HepG2 (cell line): ENCODE results near the gene RNMT. TPM values are rescaled to one million over a fixed set of nuclear protein-coding genes. Genes with fewer than 3 reads are reported as not detected.

Experiments
- ATAC-seq: fragments of 200-7000 bp; cut with Tn5 transposase; 3 replicates; pipeline ENCODE4 v1.9.1; 2020; ENCODE audit warnings: mild to moderate bottlenecking, moderate library complexity
- BruUV-seq: library from RNA; stranded (reverse); fragments of 400-500 nt; replicated peaks from 2 replicates; lab custom pipeline; 2021; lab: Mats Ljungman, UMichigan
- CTCF ChIA-PET: fragments of 300-600 bp; formaldehyde crosslinking; extraction: SDS; loops from one replicate; lab custom pipeline; 2021; ENCODE audit warnings: low total read pairs, inconsistent platforms, low intra/inter-chr PET ratio; lab: Yijun Ruan, JAX
- POLR2A ChIA-PET: fragments of 350-600 bp; sonication (Branson Sonifier 250); formaldehyde crosslinking; loops from one replicate; lab custom pipeline; 2020; ENCODE audit warnings: antibody characterized with exemption, inconsistent platforms; lab: Yijun Ruan, JAX
- DNase-seq: peaks from one replicate; pipeline ENCODE4 v3.0.0-alpha.2; 2015; ENCODE audit warnings: low spot score
- FAIRE-seq: peaks from 3 replicates; lab custom pipeline; 2011; peaks lifted over from hg19 to GRCh38; lab: Jason Lieb, UNC
- H2AFZ ChIP-seq: one replicate; pipeline ENCODE4 v1.6.1; 2011; ENCODE audit warnings: low read length, inconsistent platforms
- H3K27ac ChIP-seq: fragments of 300-600 bp; 3 replicates; pipeline ENCODE4 v1.8.0; 2011; ENCODE audit warnings: mixed run types, mild to moderate bottlenecking, mixed read lengths, low read length, inconsistent platforms; ENCODE audit not compliant: insufficient read depth; ENCODE audit errors: extremely low read length
- H3K27me3 ChIP-seq, 2 experiments: fragments of 200-600 bp in 1 of 2; 2 replicates in 1 of 2; 3 replicates in 1 of 2; pipeline versions ENCODE4 v1.6.0 to v1.8.0; 2011; ENCODE audit warnings: low read length in 2 of 2, mild to moderate bottlenecking in 2 of 2, moderate library complexity in 2 of 2, inconsistent platforms in 1 of 2; ENCODE audit not compliant: insufficient read depth in 2 of 2, control insufficient read depth in 1 of 2
- H3K36me3 ChIP-seq, 2 experiments: fragments of 200-600 bp in 1 of 2; replicated peaks in 1 of 2; 2 replicates in 1 of 2; 3 replicates in 1 of 2; pipeline versions ENCODE4 v1.5.1 to v1.8.0; 2011; ENCODE audit warnings: low read length in 2 of 2, inconsistent platforms in 1 of 2; ENCODE audit not compliant: insufficient read depth in 2 of 2, control insufficient read depth in 1 of 2
- H3K4me1 ChIP-seq: 2 replicates; pipeline ENCODE4 v1.5.1; 2012; ENCODE audit warnings: low read length, inconsistent platforms; ENCODE audit not compliant: insufficient read depth
- H3K4me2 ChIP-seq: 2 replicates; pipeline ENCODE4 v1.6.0; 2011; ENCODE audit warnings: low read depth, low read length, inconsistent platforms
- H3K4me3 ChIP-seq, 3 experiments: fragments of 200-600 bp in 1 of 3; sonication (generic), shearing (Covaris generic) in 1 of 3; replicated peaks in 1 of 3; 2 replicates each; pipeline ENCODE4 v1.5.1; 2011 to 2016; ENCODE audit warnings: low read length in 3 of 3, inconsistent platforms in 2 of 3, low read depth in 2 of 3, mild to moderate bottlenecking in 2 of 3, control low read depth in 1 of 3, mixed read lengths in 1 of 3; ENCODE audit not compliant: insufficient read depth in 1 of 3
- H3K79me2 ChIP-seq: one replicate; pipeline ENCODE4 v1.6.1; 2011; ENCODE audit warnings: low read length, inconsistent platforms; ENCODE audit not compliant: insufficient read depth
- H3K9ac ChIP-seq: 2 replicates; pipeline ENCODE4 v1.6.0; 2011; ENCODE audit warnings: mild to moderate bottlenecking, low read depth, low read length, inconsistent platforms; ENCODE audit not compliant: insufficient read depth
- H3K9me3 ChIP-seq: 2 replicates; pipeline ENCODE4 v1.5.1; 2012; ENCODE audit warnings: mild to moderate bottlenecking, low read length
- H4K20me1 ChIP-seq: 2 replicates; pipeline ENCODE4 v1.6.0; 2011; ENCODE audit warnings: inconsistent platforms, mild to moderate bottlenecking, low read length, moderate library complexity; ENCODE audit not compliant: insufficient read depth
- CEBPG ChIP-seq: IDR thresholded peaks from 2 replicates; pipeline ENCODE4 v1.6.1; 2016
- ELK4 ChIP-seq: sonication (generic); formaldehyde crosslinking; IDR thresholded peaks from 2 replicates; pipeline ENCODE4 v1.9.0; 2021; ENCODE audit warnings: missing genetic modification reagents, borderline replicate concordance
- HNRNPK ChIP-seq: fragments of 200-400 bp; formaldehyde crosslinking; IDR thresholded peaks from 2 replicates; pipeline ENCODE4 v1.6.1; 2018; ENCODE audit warnings: low read length, low read depth, moderate library complexity, mild to moderate bottlenecking; ENCODE audit not compliant: poor library complexity, severe bottlenecking
- KLF11 ChIP-seq: IDR thresholded peaks from 2 replicates; pipeline ENCODE4 v1.6.1; 2016; ENCODE audit warnings: missing compliant biosample characterization
- PBX3 ChIP-seq: sonication (generic); formaldehyde crosslinking; IDR thresholded peaks from 2 replicates; pipeline ENCODE4 v1.8.1; 2023; ENCODE audit warnings: missing genetic modification reagents, inconsistent platforms, borderline replicate concordance
- WGBS: methylation state at CpG from one replicate; pipeline ENCODE4 v1.1.6; 2017; ENCODE audit warnings: low lambda C conversion rate; 5-methylcytosine and 5-hydroxymethylcytosine counted together
- in situ Hi-C: cut with HindIII; loops from 2 replicates; pipeline ENCODE4 v1.10.0; 2017; ENCODE audit warnings: low pct_unique_long_range_greater_than_20kb; ENCODE audit not compliant: extremely low pct_ligation_motif_present
- intact Hi-C: fragments of 100-400 bp; cut with micrococcal nuclease; formaldehyde crosslinking; loops from one replicate; pipeline ENCODE4 v1.10.0; 2022; ENCODE audit not compliant: unreplicated experiment
- polyA plus RNA-seq, 8 experiments: library from polyadenylated mRNA; depleted of rRNA in 3 of 8; stranded (reverse) in 7 of 8; unstranded in 1 of 8; fragments of >200 nt; fragmentation: Illumina TruSeq in 4 of 8; extraction: Trizol in 4 of 8; gene quantifications; 2 replicates each; pipeline versions ENCODE4 v1.2.1 to v1.2.3, GENCODE V29; 2011 to 2016; ENCODE audit warnings: low read depth in 4 of 8, missing spikeins in 1 of 8, mixed read lengths in 1 of 8; ENCODE audit not compliant: insufficient read depth in 1 of 8
- total RNA-seq, 5 experiments: library from RNA; depleted of rRNA; stranded (reverse); fragments of >200 nt; fragmentation: Illumina TruSeq; extraction: Trizol; gene quantifications; 2 replicates each; pipeline ENCODE4 v1.2.3, GENCODE V29; 2016; ENCODE audit warnings: low read depth in 1 of 5

RNMT gene
- total and polyA plus RNA-seq, 2 of the 13 experiments (the other 11 are each of a cell fraction or from before 2014, with no cell fraction given), result 22.9 to 24.4 TPM

- FAIRE-seq (no peak), ATAC-seq (no peak), DNase-seq (no peak)
- H3K9ac ChIP-seq, result no peak overlapping the region
- 89% methylated on average over 4 of the region's 4 CpGs for WGBS
- H2AFZ ChIP-seq, result no peak overlapping the region
- POLR2A ChIA-PET, result no interaction called here
- intact Hi-C loops (loop anchor here (10.0 kb wide), 2 partner anchors 382 to 502 kb away; partner anchors contain the start of gene LDLRAD4), in situ Hi-C loops (no loop called here)
- peaks cover 8% of the 10 kb centered on the region for H3K9me3 ChIP-seq
- no peak for TF ChIP-seq CEBPG (CRISPR knock-in tag)
- no peak for TF ChIP-seq HNRNPK
- no TSS peak for BruUV-seq
- no peaks in the 10 kb centered on the region for H3K27me3 ChIP-seq
- H3K4me3 ChIP-seq, result no peak overlapping the region
- H4K20me1 ChIP-seq, result peaks cover 67% of the 10 kb centered on the region
- H3K4me1 ChIP-seq, result peaks cover 74% of the 10 kb centered on the region
- H3K36me3 ChIP-seq, result peaks cover 1 to 19% of the 10 kb centered on the region in 2 experiments; a peak in 1 of 5 replicates
- peaks cover 99% of the 10 kb centered on the region for H3K79me2 ChIP-seq
- CTCF ChIA-PET, result no interaction called here
- no peak overlapping the region for H3K4me2 ChIP-seq
- no peak overlapping the region for H3K27ac ChIP-seq
Measured at GRCh38 chr18:13716916-13717315, 9.6 kb upstream of the RNMT start.

- peaks cover 0 to 25% of the 10 kb centered on the region in 2 experiments; a peak in 3 of 5 replicates for H3K36me3 ChIP-seq
- DNase-seq (no peak), FAIRE-seq (no peak), ATAC-seq (no peak)
- BruUV-seq, result no TSS peak
- H3K9me3 ChIP-seq, result peaks cover 8% of the 10 kb centered on the region
- H3K4me1 ChIP-seq, result peaks cover 74% of the 10 kb centered on the region
- ChIA-PET POLR2A (no interaction called here), CTCF (no interaction called here)
- no peak overlapping the region for H3K4me2 ChIP-seq
- peaks cover 100% of the 10 kb centered on the region for H3K79me2 ChIP-seq
- in situ Hi-C loops, result no loop called here
- no peak overlapping the region for H3K9ac ChIP-seq
- WGBS, result no CpG with 5 or more reads among the region's 1 CpG
- no peak overlapping the region for H2AFZ ChIP-seq
- intact Hi-C loops, result no loop called here
- no peak overlapping the region for H3K4me3 ChIP-seq
- H3K27ac ChIP-seq, result no peak overlapping the region
- TF ChIP-seq KLF11 (CRISPR knock-in tag), result no peak
- no peak for TF ChIP-seq ELK4 (CRISPR knock-in tag)
- no peak for TF ChIP-seq PBX3 (CRISPR knock-in tag)
- H3K27me3 ChIP-seq, result no peaks in the 10 kb centered on the region
- H4K20me1 ChIP-seq, result peaks cover 52% of the 10 kb centered on the region
Measured at GRCh38 chr18:13720123-13720522, 6.3 kb upstream of the RNMT start.
